HEK293 (cell line): ENCODE measurements around the gene NRIP2.

ENCODE experiments used
- BCL11B ChIP-seq: fragments of 450-650 bp; formaldehyde crosslinking; IDR thresholded peaks from 2 replicates; pipeline ENCODE4 v1.5.1; 2016; ENCODE audit warnings: low read depth, missing biosample characterization, missing genetic modification characterization
- GLI2 ChIP-seq: fragments of 450-650 bp; formaldehyde crosslinking; IDR thresholded peaks from 2 replicates; pipeline ENCODE4; 2017; ENCODE audit warnings: missing biosample characterization, missing genetic modification characterization, low read depth, borderline replicate concordance
- KLF1 ChIP-seq: fragments of 450-650 bp; formaldehyde crosslinking; IDR thresholded peaks from 2 replicates; pipeline ENCODE4 v1.5.1; 2016; ENCODE audit warnings: missing biosample characterization, missing genetic modification characterization
- KLF10 ChIP-seq: fragments of 450-650 bp; IDR thresholded peaks from 2 replicates; pipeline ENCODE4 v1.5.1; 2018; ENCODE audit warnings: missing biosample characterization, mild to moderate bottlenecking, missing genetic modification characterization
- KLF9 ChIP-seq: fragments of 450-650 bp; formaldehyde crosslinking; IDR thresholded peaks from 2 replicates; pipeline ENCODE4 v1.5.1; 2016; ENCODE audit warnings: missing biosample characterization, missing genetic modification characterization, low read depth
- MEIS1 ChIP-seq: sonication (generic); formaldehyde crosslinking; IDR thresholded peaks from 2 replicates; pipeline ENCODE4 v1.8.1; 2022; ENCODE audit warnings: missing genetic modification reagents, mild to moderate bottlenecking, borderline replicate concordance
- SP7 ChIP-seq: fragments of 450-650 bp; formaldehyde crosslinking; IDR thresholded peaks from 2 replicates; pipeline ENCODE4 v1.5.1; 2016; ENCODE audit warnings: missing biosample characterization, missing genetic modification characterization
- ZBTB11 ChIP-seq: fragments of 450-650 bp; formaldehyde crosslinking; conservative IDR thresholded peaks from 2 replicates; pipeline ENCODE4 v1.5.1; 2016; ENCODE audit warnings: low read depth, missing biosample characterization, missing genetic modification characterization
- ZBTB26 ChIP-seq: fragments of 450-650 bp; formaldehyde crosslinking; optimal IDR thresholded peaks from 2 replicates; pipeline ENCODE3; 2016; ENCODE audit warnings: missing biosample characterization, mild to moderate bottlenecking, missing genetic modification characterization
- ZEB2 ChIP-seq: fragments of 450-650 bp; formaldehyde crosslinking; IDR thresholded peaks from 2 replicates; pipeline ENCODE4 v1.5.1; 2016; ENCODE audit warnings: missing biosample characterization, missing genetic modification characterization
- ZFP37 ChIP-seq: fragments of 450-650 bp; formaldehyde crosslinking; IDR thresholded peaks from 2 replicates; pipeline ENCODE4 v1.5.1; 2016; ENCODE audit warnings: missing biosample characterization, missing genetic modification characterization
- ZNF10 ChIP-seq: fragments of 450-650 bp; formaldehyde crosslinking; IDR thresholded peaks from 2 replicates; pipeline ENCODE4 v1.5.1; 2017; ENCODE audit warnings: missing biosample characterization, missing genetic modification characterization
- ZNF132 ChIP-seq: fragments of 450-650 bp; formaldehyde crosslinking; IDR thresholded peaks from 2 replicates; pipeline ENCODE4 v1.5.1; 2017; ENCODE audit warnings: missing biosample characterization, missing genetic modification characterization, borderline replicate concordance
- ZNF133 ChIP-seq: fragments of 450-650 bp; formaldehyde crosslinking; IDR thresholded peaks from 2 replicates; pipeline ENCODE4 v1.5.1; 2016; ENCODE audit warnings: missing biosample characterization, missing genetic modification characterization
- ZNF266 ChIP-seq: fragments of 450-650 bp; formaldehyde crosslinking; IDR thresholded peaks from 2 replicates; pipeline ENCODE4 v1.5.1; 2016; ENCODE audit warnings: missing biosample characterization, missing genetic modification characterization, low read depth
- ZNF324 ChIP-seq: fragments of 450-650 bp; formaldehyde crosslinking; IDR thresholded peaks from 2 replicates; pipeline ENCODE4 v1.5.1; 2016; ENCODE audit warnings: missing biosample characterization, missing genetic modification characterization
- ZNF501 ChIP-seq: fragments of 450-650 bp; formaldehyde crosslinking; IDR thresholded peaks from 2 replicates; pipeline ENCODE4 v1.5.1; 2016; ENCODE audit warnings: missing biosample characterization, missing genetic modification characterization
- ZNF600 ChIP-seq: fragments of 450-650 bp; formaldehyde crosslinking; IDR thresholded peaks from 2 replicates; pipeline ENCODE4 v1.5.1; 2016; ENCODE audit warnings: missing biosample characterization, missing genetic modification characterization
- ZNF654 ChIP-seq: fragments of 450-650 bp; formaldehyde crosslinking; IDR thresholded peaks from 2 replicates; pipeline ENCODE4 v1.5.1; 2016; ENCODE audit warnings: low read depth, missing biosample characterization, missing genetic modification characterization
- ZNF792 ChIP-seq: fragments of 450-650 bp; formaldehyde crosslinking; IDR thresholded peaks from 2 replicates; pipeline ENCODE4 v1.5.1; 2016; ENCODE audit warnings: missing biosample characterization, missing genetic modification characterization
- ZXDB ChIP-seq: fragments of 450-650 bp; formaldehyde crosslinking; IDR thresholded peaks from 2 replicates; pipeline ENCODE4 v1.5.1; 2016; ENCODE audit warnings: missing biosample characterization, missing genetic modification characterization
- TF ChIP-seq, protein P1 (sequence below): fragments of 450-650 bp; formaldehyde crosslinking; IDR thresholded peaks from 2 replicates; pipeline ENCODE4 v1.5.1; 2017; ENCODE audit warnings: missing biosample characterization, missing genetic modification characterization
- TF ChIP-seq, protein P2 (sequence below): sonication (generic); formaldehyde crosslinking; IDR thresholded peaks from 2 replicates; pipeline ENCODE4 v1.8.1; 2022; ENCODE audit warnings: mild to moderate bottlenecking, moderate library complexity, missing genetic modification reagents

NRIP2 gene

DNA sequence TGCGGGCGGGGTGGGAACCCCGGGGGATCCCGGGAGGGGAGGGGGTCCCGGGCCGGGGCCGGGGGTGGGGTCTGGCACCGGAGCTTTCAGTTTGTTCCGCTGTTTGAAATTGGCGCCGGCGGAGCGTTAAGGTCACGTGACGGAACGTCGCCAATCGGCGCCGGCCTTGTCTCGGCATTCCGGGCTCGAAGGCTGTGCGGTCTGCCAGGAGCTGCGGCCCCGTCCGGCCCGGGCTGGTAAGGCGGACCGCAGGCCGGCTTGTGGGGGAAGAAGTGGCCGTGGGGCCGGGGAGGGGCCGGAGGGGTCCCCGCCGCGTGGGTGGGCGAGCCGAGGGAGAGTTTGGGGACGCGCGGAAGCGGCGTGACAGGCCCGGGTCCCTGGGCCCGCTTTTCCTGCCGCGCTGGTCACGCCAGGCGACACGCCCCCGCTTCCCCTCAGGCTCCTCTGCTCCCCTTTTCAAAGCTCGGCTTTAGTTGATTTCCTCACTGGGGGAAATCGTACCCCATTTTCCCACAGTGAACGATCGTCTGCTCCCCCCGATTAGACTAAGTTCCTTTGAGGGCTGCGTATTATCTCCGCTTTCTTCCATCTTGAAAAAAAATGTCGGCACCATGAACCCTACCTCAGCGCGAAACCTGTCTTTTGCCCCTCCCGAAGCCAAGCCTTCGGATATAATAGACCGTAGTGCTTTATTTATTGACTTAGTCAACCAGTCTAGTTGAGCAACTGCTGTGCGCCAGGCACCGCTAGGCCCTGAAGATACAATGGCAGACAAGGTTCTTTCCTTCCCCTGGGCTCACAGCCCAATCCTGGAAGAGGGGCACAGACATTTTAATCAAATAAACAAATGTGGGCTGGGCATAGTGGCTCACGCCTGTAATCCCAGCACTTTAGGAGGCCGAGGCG lies 42.5 kb upstream of the NRIP2 start, which contains the start of the genes FOXM1 and RHNO1 (continued):
- TF ChIP-seq ZEB2 (peak; percentile 76), KLF10 (tag by site-specific recombination) (peak; percentile 63), KLF1 (tag by site-specific recombination) (peak; percentile 6; the same call in 1 of the 2 replicates), ZNF132 (no peak), BCL11B (tag by site-specific recombination) (0 out of 2 replicates have a peak, but pooled peaks have one; percentile 58), ZNF133 (tag by site-specific recombination) (no peak), MEIS1 (no peak), SP7 (tag by site-specific recombination) (peak; percentile 56), ZNF654 (tag by site-specific recombination) (no peak), ZBTB11 (peak; percentile 37), KLF9 (tag by site-specific recombination) (peak; percentile 98), ZNF324 (tag by site-specific recombination) (peak; percentile 79), GLI2 (tag by site-specific recombination) (no peak), ZNF266 (tag by site-specific recombination) (no peak), ZNF501 (tag by site-specific recombination) (peak; percentile 75), ZNF10 (tag by site-specific recombination) (peak; percentile 39; the same call in 1 of the 2 replicates), ZNF600 (tag by site-specific recombination) (peak; percentile 93), ZNF792 (tag by site-specific recombination) (0 out of 2 replicates have a peak, but pooled peaks have one; percentile 53), ZBTB26 (tag by site-specific recombination) (peak; percentile 83), ZFP37 (tag by site-specific recombination) (no peak), ZXDB (tag by site-specific recombination) (peak; percentile 62)
- TF ChIP-seq, protein P1, sequence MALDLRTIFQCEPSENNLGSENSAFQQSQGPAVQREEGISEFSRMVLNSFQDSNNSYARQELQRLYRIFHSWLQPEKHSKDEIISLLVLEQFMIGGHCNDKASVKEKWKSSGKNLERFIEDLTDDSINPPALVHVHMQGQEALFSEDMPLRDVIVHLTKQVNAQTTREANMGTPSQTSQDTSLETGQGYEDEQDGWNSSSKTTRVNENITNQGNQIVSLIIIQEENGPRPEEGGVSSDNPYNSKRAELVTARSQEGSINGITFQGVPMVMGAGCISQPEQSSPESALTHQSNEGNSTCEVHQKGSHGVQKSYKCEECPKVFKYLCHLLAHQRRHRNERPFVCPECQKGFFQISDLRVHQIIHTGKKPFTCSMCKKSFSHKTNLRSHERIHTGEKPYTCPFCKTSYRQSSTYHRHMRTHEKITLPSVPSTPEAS (tag by site-specific recombination) = peak; percentile 70
- TF ChIP-seq, protein P2, sequence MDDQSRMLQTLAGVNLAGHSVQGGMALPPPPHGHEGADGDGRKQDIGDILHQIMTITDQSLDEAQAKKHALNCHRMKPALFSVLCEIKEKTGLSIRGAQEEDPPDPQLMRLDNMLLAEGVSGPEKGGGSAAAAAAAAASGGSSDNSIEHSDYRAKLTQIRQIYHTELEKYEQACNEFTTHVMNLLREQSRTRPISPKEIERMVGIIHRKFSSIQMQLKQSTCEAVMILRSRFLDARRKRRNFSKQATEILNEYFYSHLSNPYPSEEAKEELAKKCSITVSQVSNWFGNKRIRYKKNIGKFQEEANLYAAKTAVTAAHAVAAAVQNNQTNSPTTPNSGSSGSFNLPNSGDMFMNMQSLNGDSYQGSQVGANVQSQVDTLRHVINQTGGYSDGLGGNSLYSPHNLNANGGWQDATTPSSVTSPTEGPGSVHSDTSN (CRISPR knock-in tag) = peak; percentile 29; the same call in 1 of the 2 replicates
